HEK293 (cell line): ENCODE results near the gene VASN.

Experiments used
- CTCF ChIA-PET: fragments of 350-600 bp; formaldehyde crosslinking; extraction: SDS; loops from one replicate; lab custom pipeline; 2021; ENCODE audit warnings: antibody characterized with exemption; lab: Yijun Ruan, JAX
- POLR2A ChIA-PET: fragments of 300-600 bp; formaldehyde crosslinking; extraction: SDS; loops from one replicate; lab custom pipeline; 2020; ENCODE audit warnings: antibody characterized with exemption, inconsistent platforms; lab: Yijun Ruan, JAX
- H3K27ac ChIP-seq: fragments of 200-500 bp; sonication (Bioruptor generic); 2 replicates; pipeline ENCODE4 v1.5.1; 2014; ENCODE audit warnings: low read depth, low read length, control low read depth, inconsistent platforms; ENCODE audit errors: extremely low read depth
- H3K36me3 ChIP-seq, 2 experiments: fragments of 200-500 bp in 1 of 2; sonication (Bioruptor generic) in 1 of 2; 1 replicate in 1 of 2; 2 replicates in 1 of 2; pipeline ENCODE4 v1.5.1; 2014 to 2017; ENCODE audit warnings: inconsistent platforms in 2 of 2, low read length in 2 of 2; ENCODE audit not compliant: control insufficient read depth in 2 of 2, insufficient read depth in 1 of 2
- H3K4me1 ChIP-seq: fragments of 200-500 bp; sonication (Bioruptor generic); 2 replicates; pipeline ENCODE4 v1.5.1; 2014; ENCODE audit warnings: mild to moderate bottlenecking, low read length, inconsistent platforms; ENCODE audit not compliant: control insufficient read depth, insufficient read depth
- H3K4me3 ChIP-seq: 2 replicates; pipeline ENCODE4 v1.5.1; 2011; ENCODE audit warnings: low read depth, mild to moderate bottlenecking, control low read depth, low read length, moderate library complexity
- H3K9me3 ChIP-seq: fragments of 200-500 bp; sonication (Bioruptor generic); 2 replicates; pipeline ENCODE4 v1.5.1; 2014; ENCODE audit warnings: low read depth, low read length, inconsistent platforms; ENCODE audit not compliant: control insufficient read depth, insufficient read depth
- GLI4 ChIP-seq: fragments of 450-650 bp; formaldehyde crosslinking; IDR thresholded peaks from 2 replicates; pipeline ENCODE4 v1.5.1; 2016; ENCODE audit warnings: missing biosample characterization, missing genetic modification characterization
- INSM2 ChIP-seq: fragments of 450-650 bp; formaldehyde crosslinking; IDR thresholded peaks from 2 replicates; pipeline ENCODE4 v1.5.1; 2016; ENCODE audit warnings: missing biosample characterization, missing genetic modification characterization
- KLF17 ChIP-seq: fragments of 450-650 bp; formaldehyde crosslinking; IDR thresholded peaks from 2 replicates; pipeline ENCODE4 v1.5.1; 2016; ENCODE audit warnings: missing biosample characterization, missing genetic modification characterization
- PRDM10 ChIP-seq: fragments of 450-650 bp; formaldehyde crosslinking; IDR thresholded peaks from 2 replicates; pipeline ENCODE4 v1.5.1; 2016; ENCODE audit warnings: missing biosample characterization, missing genetic modification characterization
- REPIN1 ChIP-seq: fragments of 450-650 bp; formaldehyde crosslinking; IDR thresholded peaks from 2 replicates; pipeline ENCODE4 v1.5.1; 2017; ENCODE audit warnings: missing biosample characterization, missing genetic modification characterization, low read depth
- SP2 ChIP-seq: fragments of 450-650 bp; formaldehyde crosslinking; IDR thresholded peaks from 2 replicates; pipeline ENCODE4 v1.5.1; 2016; ENCODE audit warnings: missing biosample characterization, missing genetic modification characterization
- ZBTB11 ChIP-seq: fragments of 450-650 bp; formaldehyde crosslinking; conservative IDR thresholded peaks from 2 replicates; pipeline ENCODE4 v1.5.1; 2016; ENCODE audit warnings: low read depth, missing biosample characterization, missing genetic modification characterization
- ZBTB7A ChIP-seq: fragments of 450-650 bp; formaldehyde crosslinking; IDR thresholded peaks from 2 replicates; pipeline ENCODE4 v1.5.1; 2016; ENCODE audit warnings: low read depth, missing biosample characterization, missing genetic modification characterization
- ZBTB8A ChIP-seq: fragments of 450-650 bp; formaldehyde crosslinking; IDR thresholded peaks from 2 replicates; pipeline ENCODE4 v1.5.1; 2016; ENCODE audit warnings: missing biosample characterization, missing genetic modification characterization
- ZNF146 ChIP-seq: fragments of 450-650 bp; formaldehyde crosslinking; IDR thresholded peaks from 2 replicates; pipeline ENCODE4 v1.5.1; 2016; ENCODE audit warnings: missing biosample characterization, missing genetic modification characterization
- ZNF221 ChIP-seq: fragments of 450-650 bp; formaldehyde crosslinking; IDR thresholded peaks from 2 replicates; pipeline ENCODE4 v1.5.1; 2017; ENCODE audit warnings: missing biosample characterization, missing genetic modification characterization, borderline replicate concordance
- ZNF239 ChIP-seq: fragments of 450-650 bp; formaldehyde crosslinking; IDR thresholded peaks from 2 replicates; pipeline ENCODE4 v1.5.1; 2016; ENCODE audit warnings: missing biosample characterization, missing genetic modification characterization
- ZNF24 ChIP-seq: fragments of 450-650 bp; formaldehyde crosslinking; IDR thresholded peaks from 2 replicates; pipeline ENCODE4 v1.5.1; 2016; ENCODE audit warnings: missing biosample characterization, missing genetic modification characterization
- ZNF280D ChIP-seq: fragments of 450-650 bp; formaldehyde crosslinking; IDR thresholded peaks from 2 replicates; pipeline ENCODE4 v1.5.1; 2016; ENCODE audit warnings: missing biosample characterization, missing genetic modification characterization
- ZNF555 ChIP-seq: fragments of 450-650 bp; formaldehyde crosslinking; conservative IDR thresholded peaks from 2 replicates; pipeline ENCODE4 v1.5.1; 2017; ENCODE audit warnings: missing biosample characterization, mild to moderate bottlenecking, missing genetic modification characterization, inconsistent platforms
- ZNF600 ChIP-seq: fragments of 450-650 bp; formaldehyde crosslinking; IDR thresholded peaks from 2 replicates; pipeline ENCODE4 v1.5.1; 2016; ENCODE audit warnings: missing biosample characterization, missing genetic modification characterization
- ZNF654 ChIP-seq: fragments of 450-650 bp; formaldehyde crosslinking; IDR thresholded peaks from 2 replicates; pipeline ENCODE4 v1.5.1; 2016; ENCODE audit warnings: low read depth, missing biosample characterization, missing genetic modification characterization
- ZNF692 ChIP-seq: fragments of 450-650 bp; formaldehyde crosslinking; IDR thresholded peaks from 2 replicates; pipeline ENCODE4 v1.5.1; 2016; ENCODE audit warnings: missing biosample characterization, missing genetic modification characterization

VASN gene

GRCh38 chr16:4416200-4417032 is 44.8 kb downstream of the VASN start, which contains the start of gene CORO7 (continued):
- TF ChIP-seq PRDM10 (tag by site-specific recombination) (peak; percentile 57), ZBTB11 (tag by site-specific recombination) (no peak), ZNF600 (tag by site-specific recombination) (no peak), ZNF280D (no peak), SP2 (tag by site-specific recombination) (peak; percentile 94), ZNF654 (tag by site-specific recombination) (no peak), ZNF239 (tag by site-specific recombination) (no peak), ZBTB7A (no peak), INSM2 (tag by site-specific recombination) (no peak), ZNF692 (tag by site-specific recombination) (peak; percentile 91)

GRCh38 chr16:4419402-4419959 is 47.8 kb downstream of the VASN start:
- Histone ChIP-seq H3K9me3 (no peaks in the 10 kb centered on the region), H3K4me3 (no peak overlapping the region), H3K36me3 (no peaks in the 10 kb centered on the region), H3K4me1 (peaks cover under 1% of the 10 kb centered on the region; the same call in 1 of the 2 replicates), H3K27ac (no peak overlapping the region)
- ChIA-PET POLR2A (no interaction called here), CTCF (interaction anchor here (1.0 to 9.9 kb wide), 2 partner anchors 17 to 166 kb away, joined by 3 to 135 read pairs; no protein-coding TSS in a partner anchor)
- TF ChIP-seq ZNF24 (no peak), ZNF555 (tag by site-specific recombination) (no peak), KLF17 (no peak), ZNF221 (no peak), REPIN1 (tag by site-specific recombination) (no peak), GLI4 (tag by site-specific recombination) (no peak), ZNF146 (tag by site-specific recombination) (no peak), ZBTB8A (tag by site-specific recombination) (no peak)
